ENCODE results near the gene FAXC.

FAXC gene

GRCh38 chr6:99232056-99232455, 117.4 kb downstream of the FAXC start:
- no peak for TF ChIP-seq CTCF (IDR thresholded peaks at IDR 0.05; ENCODE audit: low read depth, low read length)
- no peak for DNase-seq
- peaks cover 34% of the 10 kb centered on the region for H3K27me3 ChIP-seq
- no peaks in the 10 kb centered on the region for H3K36me3 ChIP-seq
- no peaks in the 10 kb centered on the region for H3K4me1 ChIP-seq
- no peaks in the 10 kb centered on the region for H3K9me3 ChIP-seq
- no peak overlapping the region for H3K4me3 ChIP-seq (ENCODE audit: low read depth, low read length)

GRCh38 chr6:99225172-99225571, 124.3 kb downstream of the FAXC start:
- Histone ChIP-seq H3K4me3 (ENCODE audit: low read depth, low read length) (no peak overlapping the region), H3K4me1 (no peaks in the 10 kb centered on the region), H3K36me3 (no peaks in the 10 kb centered on the region), H3K9me3 (no peaks in the 10 kb centered on the region), H3K27me3 (no peaks in the 10 kb centered on the region)
- no peak for DNase-seq
- no peak for TF ChIP-seq CTCF (IDR thresholded peaks at IDR 0.05; ENCODE audit: low read depth, low read length)
